Progenitor cell of endocrine pancreas (in vitro differentiated cells): ENCODE data around the gene NUP153. TPM values are rescaled to one million over a fixed set of nuclear protein-coding genes. Genes with fewer than 3 reads are reported as not detected.
"Not testable (repeated sequence)": the region's sequence is repeated elsewhere in the genome, so short reads cannot be mapped to it uniquely, and the experiment has no call there.

Source experiments
- DNase-seq: peaks from one replicate; pipeline ENCODE4 v3.0.0; 2021; ENCODE audit warnings: low spot score; ENCODE audit not compliant: unreplicated experiment
- H3K27ac Mint-ChIP-seq: 2 replicates; pipeline ENCODE4 v1.8.0; 2021; ENCODE audit warnings: mild to moderate bottlenecking, moderate library complexity, mixed read lengths
- H3K27me3 Mint-ChIP-seq: 2 replicates; pipeline ENCODE4 v1.8.0; 2021; ENCODE audit warnings: mixed read lengths
- H3K36me3 Mint-ChIP-seq: 2 replicates; pipeline ENCODE4 v1.8.0; 2022; ENCODE audit warnings: mixed read lengths; ENCODE audit not compliant: insufficient read depth
- H3K4me1 Mint-ChIP-seq: 2 replicates; pipeline ENCODE4 v1.8.0; 2021; ENCODE audit warnings: low read depth, mixed read lengths
- H3K4me3 Mint-ChIP-seq: 2 replicates; pipeline ENCODE4 v1.8.0; 2021; ENCODE audit warnings: low read depth, mild to moderate bottlenecking, moderate library complexity, mixed read lengths
- H3K9me3 Mint-ChIP-seq: 2 replicates; pipeline ENCODE4 v1.8.0; 2021; ENCODE audit warnings: low read depth, mixed read lengths
- CTCF ChIP-seq: fragments of 200-600 bp; sonication (generic); IDR thresholded peaks from one replicate; pipeline ENCODE4 v1.5.0; 2021; ENCODE audit warnings: antibody characterized with exemption, mild to moderate bottlenecking; ENCODE audit not compliant: unreplicated experiment
- total RNA-seq: library from RNA; stranded (reverse); gene quantifications from 2 replicates; pipeline ENCODE4 v1.2.1, GENCODE V29; 2021

The NUP153 gene
- total RNA-seq, 1 donor from 2014 or later, result 50.3 TPM

- DNase-seq, result no peak
- no peak for TF ChIP-seq CTCF
- H3K9me3 Mint-ChIP-seq, result peaks cover 12% of the 10 kb centered on the region
- no peak overlapping the region for H3K27ac Mint-ChIP-seq
- H3K4me3 Mint-ChIP-seq, result no peak overlapping the region
- H3K4me1 Mint-ChIP-seq, result no peaks in the 10 kb centered on the region
- H3K36me3 Mint-ChIP-seq, result peaks cover 3% of the 10 kb centered on the region
- no peaks in the 10 kb centered on the region for H3K27me3 Mint-ChIP-seq
Measured at GRCh38 chr6:17740559-17741220, 34.0 kb upstream of the NUP153 start.

GRCh38 chr6:17737704-17738252, 31.1 kb upstream of the NUP153 start:
- Mint-ChIP-seq H3K4me3 (no peak overlapping the region), H3K36me3 (peaks cover 3% of the 10 kb centered on the region), H3K27ac (no peak overlapping the region), H3K27me3 (no peaks in the 10 kb centered on the region), H3K4me1 (no peaks in the 10 kb centered on the region), H3K9me3 (peaks cover 12% of the 10 kb centered on the region)
- TF ChIP-seq CTCF, result no peak
- no peak for DNase-seq

- H3K27ac Mint-ChIP-seq, H3K27me3 Mint-ChIP-seq, DNase-seq, H3K4me3 Mint-ChIP-seq, H3K36me3 Mint-ChIP-seq, H3K4me1 Mint-ChIP-seq: not testable (repeated sequence)
- H3K9me3 Mint-ChIP-seq, result peaks cover 12% of the 10 kb centered on the region
Measured at GRCh38 chr6:17735311-17735710, 28.6 kb upstream of the NUP153 start.

GRCh38 chr6:17730078-17730704, 23.5 kb upstream of the NUP153 start:
- Mint-ChIP-seq H3K4me1 (peaks cover under 1% of the 10 kb centered on the region), H3K27me3 (no peaks in the 10 kb centered on the region), H3K9me3 (peaks cover 5% of the 10 kb centered on the region), H3K27ac (no peak overlapping the region), H3K36me3 (peaks cover 1% of the 10 kb centered on the region), H3K4me3 (no peak overlapping the region)
- no peak for DNase-seq
- TF ChIP-seq CTCF, result no peak

GRCh38 chr6:17729223-17730077, 22.7 kb upstream of the NUP153 start:
- TF ChIP-seq CTCF, result no peak
- Mint-ChIP-seq H3K4me1 (peaks cover 3% of the 10 kb centered on the region), H3K4me3 (no peak overlapping the region), H3K27me3 (no peaks in the 10 kb centered on the region), H3K36me3 (peaks cover 1% of the 10 kb centered on the region), H3K9me3 (peaks cover 5% of the 10 kb centered on the region), H3K27ac (no peak overlapping the region)
- DNase-seq, result no peak
